HepG2 (cell line): ENCODE data around the gene SGF29. TPM values are rescaled to one million over a fixed set of nuclear protein-coding genes. Genes with fewer than 3 reads are reported as not detected.

Source experiments
- AFF4 ChIP-seq: sonication (generic); formaldehyde crosslinking; IDR thresholded peaks from 2 replicates; pipeline ENCODE4 v1.4.0; 2020; ENCODE audit warnings: missing genetic modification reagents
- AKAP8 ChIP-seq: sonication (generic); formaldehyde crosslinking; IDR thresholded peaks from 2 replicates; pipeline ENCODE4 v1.5.1; 2020; ENCODE audit warnings: mild to moderate bottlenecking, missing genetic modification reagents
- CHD4 ChIP-seq: fragments of 200-600 bp; sonication (generic); IDR thresholded peaks from 2 replicates; pipeline ENCODE4 v1.7.0; 2017; ENCODE audit warnings: mild to moderate bottlenecking, low read length, borderline replicate concordance
- GABPB1 ChIP-seq: IDR thresholded peaks from 2 replicates; pipeline ENCODE4 v1.6.1; 2016; ENCODE audit warnings: mild to moderate bottlenecking, missing genetic modification reagents, moderate library complexity, missing compliant biosample characterization
- GMEB2 ChIP-seq: IDR thresholded peaks from 2 replicates; pipeline ENCODE4 v1.6.1; 2016; ENCODE audit warnings: missing biosample characterization, missing genetic modification reagents, low read depth
- HMG20B ChIP-seq: conservative IDR thresholded peaks from 2 replicates; pipeline ENCODE4 v1.6.1; 2016; ENCODE audit warnings: missing genetic modification reagents, missing compliant biosample characterization
- MXI1 ChIP-seq: IDR thresholded peaks from 3 replicates; pipeline ENCODE4 v1.6.1; 2012; ENCODE audit warnings: low read depth, low read length, inconsistent platforms, borderline replicate concordance
- NCOA2 ChIP-seq: sonication (generic); formaldehyde crosslinking; IDR thresholded peaks from 2 replicates; pipeline ENCODE4 v1.8.0; 2022; ENCODE audit warnings: inconsistent platforms
- PAXIP1 ChIP-seq: sonication (generic); formaldehyde crosslinking; conservative IDR thresholded peaks from 2 replicates; pipeline ENCODE4 v1.4.0; 2020; ENCODE audit warnings: mild to moderate bottlenecking, missing genetic modification reagents, moderate library complexity
- PHB2 ChIP-seq: fragments of 450-650 bp; IDR thresholded peaks from 2 replicates; pipeline ENCODE4 v1.6.1; 2018; ENCODE audit not compliant: partially characterized antibody
- PRPF4 ChIP-seq: fragments of 200-400 bp; formaldehyde crosslinking; IDR thresholded peaks from 2 replicates; pipeline ENCODE4 v1.6.1; 2016; ENCODE audit warnings: low read length, low read depth; ENCODE audit not compliant: poor library complexity, severe bottlenecking
- RXRB ChIP-seq: IDR thresholded peaks from 2 replicates; pipeline ENCODE4 v1.6.1; 2016; ENCODE audit warnings: borderline replicate concordance, missing genetic modification reagents, missing compliant biosample characterization
- TARDBP ChIP-seq: sonication (generic); formaldehyde crosslinking; IDR thresholded peaks from 2 replicates; pipeline ENCODE4 v1.8.0; 2022; ENCODE audit warnings: mild to moderate bottlenecking, missing genetic modification reagents
- TIGD3 ChIP-seq: sonication (generic); formaldehyde crosslinking; IDR thresholded peaks from 2 replicates; pipeline ENCODE4 v1.5.1; 2020; ENCODE audit warnings: mild to moderate bottlenecking, missing genetic modification reagents, borderline replicate concordance
- ZBTB21 ChIP-seq: sonication (generic); formaldehyde crosslinking; IDR thresholded peaks from 2 replicates; pipeline ENCODE4 v1.4.0; 2020; ENCODE audit warnings: missing genetic modification reagents
- ZNF275 ChIP-seq: sonication (generic); formaldehyde crosslinking; IDR thresholded peaks from 2 replicates; pipeline ENCODE4 v1.8.0; 2022; ENCODE audit warnings: missing genetic modification reagents, mild to moderate bottlenecking, inconsistent platforms, borderline replicate concordance
- ZNF33B ChIP-seq: sonication (generic); formaldehyde crosslinking; IDR thresholded peaks from 2 replicates; pipeline ENCODE4 v1.5.1; 2020; ENCODE audit warnings: mild to moderate bottlenecking, missing genetic modification reagents
- ZSCAN20 ChIP-seq: sonication (generic); formaldehyde crosslinking; IDR thresholded peaks from 2 replicates; pipeline ENCODE4 v1.4.0; 2020; ENCODE audit warnings: missing genetic modification reagents, mild to moderate bottlenecking, borderline replicate concordance
- polyA plus RNA-seq, 8 experiments: library from polyadenylated mRNA; depleted of rRNA in 3 of 8; stranded (reverse) in 7 of 8; unstranded in 1 of 8; fragments of >200 nt; fragmentation: Illumina TruSeq in 4 of 8; extraction: Trizol in 4 of 8; gene quantifications; 2 replicates each; pipeline versions ENCODE4 v1.2.1 to v1.2.3, GENCODE V29; 2011 to 2016; ENCODE audit warnings: low read depth in 4 of 8, missing spikeins in 1 of 8, mixed read lengths in 1 of 8; ENCODE audit not compliant: insufficient read depth in 1 of 8
- total RNA-seq, 5 experiments: library from RNA; depleted of rRNA; stranded (reverse); fragments of >200 nt; fragmentation: Illumina TruSeq; extraction: Trizol; gene quantifications; 2 replicates each; pipeline ENCODE4 v1.2.3, GENCODE V29; 2016; ENCODE audit warnings: low read depth in 1 of 5

Gene SGF29
- total and polyA plus RNA-seq, 2 of the 13 experiments (the other 11 are each of a cell fraction or from before 2014, with no cell fraction given): 5.0 to 29.4 TPM

GRCh38 chr16:28505489-28506137 is 48.1 kb upstream of the SGF29 start (continued):
- no peak for TF ChIP-seq TIGD3 (CRISPR knock-in tag)
- TF ChIP-seq MXI1: no peak
- TF ChIP-seq ZNF33B (CRISPR knock-in tag): no peak
- TF ChIP-seq HMG20B (CRISPR knock-in tag): peak; percentile 66; the same call in 1 of the 2 replicates
- peak; percentile 53 for TF ChIP-seq GABPB1 (CRISPR knock-in tag)
- TF ChIP-seq ZNF275 (CRISPR knock-in tag): 0 out of 2 replicates have a peak, but pooled peaks have one; percentile 30
- no peak for TF ChIP-seq CHD4
- peak; percentile 94 for TF ChIP-seq RXRB (CRISPR knock-in tag)
- peak; percentile 68 for TF ChIP-seq NCOA2
- no peak for TF ChIP-seq PHB2
- TF ChIP-seq ZBTB21 (CRISPR knock-in tag): no peak; the same call in 1 of the 2 replicates
- peak; percentile 63; the same call in 1 of the 2 replicates for TF ChIP-seq AKAP8 (CRISPR knock-in tag)
- peak; percentile 81; the same call in 1 of the 2 replicates for TF ChIP-seq TARDBP (CRISPR knock-in tag)
- peak; percentile 84 for TF ChIP-seq PAXIP1 (CRISPR knock-in tag)
- no peak for TF ChIP-seq PRPF4
- TF ChIP-seq AFF4 (CRISPR knock-in tag): no peak
- no peak for TF ChIP-seq ZSCAN20 (CRISPR knock-in tag)
- TF ChIP-seq GMEB2 (CRISPR knock-in tag): no peak
